Measurements from ENCODE around the gene MAGI1.

The MAGI1 gene

DNA sequence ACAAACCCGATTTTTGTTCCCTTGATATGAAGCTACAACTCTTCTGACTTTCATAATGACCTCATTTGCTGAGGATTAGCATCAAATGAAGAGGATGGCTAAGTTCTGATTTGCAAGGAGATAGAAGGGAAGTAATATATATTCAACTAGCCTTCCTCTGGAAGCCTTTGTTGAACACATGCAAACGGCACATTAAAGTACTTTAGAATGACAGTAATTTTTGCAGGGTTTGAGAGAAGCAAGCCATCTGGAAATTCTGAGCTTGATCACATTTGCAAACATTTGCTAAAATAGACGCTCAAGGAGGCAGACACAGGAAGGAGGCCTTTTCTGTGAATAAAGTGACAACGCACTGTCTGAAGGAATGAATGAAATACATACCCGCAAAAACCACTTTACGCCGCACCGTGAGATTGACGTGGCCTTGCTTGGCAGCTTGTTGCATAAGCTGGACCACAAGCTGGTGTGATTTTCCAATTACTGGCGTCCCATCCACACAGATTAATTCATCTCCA, 657.2 kb downstream of the MAGI1 start:
- DNase-seq: no peak

DNA sequence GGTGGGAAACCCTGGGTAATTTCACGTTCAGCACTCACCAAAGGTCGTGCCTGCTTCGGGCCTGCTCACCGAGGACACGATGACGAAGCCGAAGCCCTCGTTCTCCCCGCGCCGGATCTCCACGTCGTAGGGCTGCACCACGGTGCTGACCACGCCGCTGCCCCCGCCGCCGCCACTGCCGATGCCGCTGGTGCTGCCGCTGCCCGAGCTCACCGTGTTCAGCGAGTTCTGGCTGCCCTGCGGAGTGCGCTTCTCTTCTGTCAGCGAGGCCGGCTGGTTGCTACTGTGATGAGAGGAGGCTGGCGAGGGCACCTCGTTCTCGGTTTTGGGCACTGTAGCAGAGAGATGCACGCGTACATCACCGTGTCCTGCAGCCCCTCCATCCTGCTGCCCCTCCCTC, 659.5 kb downstream of the MAGI1 start:
- no peak for DNase-seq

DNA sequence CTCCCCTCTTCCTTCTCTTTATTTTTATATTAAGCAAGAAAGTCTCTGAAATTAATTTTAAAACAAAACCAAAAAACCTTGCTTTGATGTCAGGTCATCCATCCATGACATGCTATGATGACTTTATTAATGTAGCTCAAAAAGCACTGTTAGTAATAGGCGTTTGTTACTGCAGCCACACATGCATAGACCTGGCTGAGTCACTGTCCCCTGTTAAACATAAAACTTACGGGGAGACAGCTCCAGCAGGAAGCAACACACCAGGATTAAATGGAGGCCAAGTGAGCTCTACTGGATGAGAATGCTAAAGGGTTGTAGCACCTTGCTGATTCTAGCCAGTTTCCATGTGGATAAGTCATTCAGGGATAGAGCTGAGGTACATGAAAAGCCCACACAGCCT, 661.1 kb downstream of the MAGI1 start:
- no peak for DNase-seq

DNA sequence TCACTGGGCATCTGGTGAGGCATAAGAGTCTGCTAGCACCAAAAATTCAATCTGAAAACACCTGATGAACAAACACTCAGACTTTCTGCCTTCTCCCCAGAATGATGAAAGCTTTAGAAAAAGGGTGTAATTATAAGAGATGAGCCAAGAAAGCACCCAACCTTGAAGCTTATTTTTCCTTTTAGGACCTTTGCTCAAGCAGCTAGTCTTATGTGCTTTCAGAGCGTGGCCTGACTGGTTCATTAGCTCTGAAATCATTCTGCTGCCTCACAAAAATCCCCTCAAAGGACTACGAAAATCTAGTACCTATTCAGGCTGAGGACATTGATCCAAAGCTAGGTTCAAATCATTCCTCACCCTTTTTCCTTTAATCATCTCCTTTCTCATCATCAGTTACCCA, 662.3 kb downstream of the MAGI1 start:
- no peak for DNase-seq

DNA sequence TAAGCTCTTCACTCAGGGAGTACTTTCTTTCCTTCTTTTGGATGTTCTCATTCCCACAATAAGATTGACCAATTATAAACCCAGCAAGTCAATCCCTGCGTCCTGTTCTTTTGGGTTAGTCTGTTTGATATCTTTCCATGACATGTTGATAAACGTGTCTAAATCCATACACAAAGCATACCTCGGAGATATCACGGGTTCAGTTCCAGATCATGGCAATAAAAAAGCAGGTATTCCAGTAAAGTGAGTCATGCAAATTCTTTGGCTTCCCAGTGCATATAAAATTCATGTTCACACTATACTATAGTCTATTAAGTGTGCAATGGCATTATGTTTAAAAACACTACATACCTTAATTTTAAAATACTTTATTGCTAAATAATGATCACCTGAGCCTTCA, 667.7 kb downstream of the MAGI1 start:
- no peak for DNase-seq

DNA sequence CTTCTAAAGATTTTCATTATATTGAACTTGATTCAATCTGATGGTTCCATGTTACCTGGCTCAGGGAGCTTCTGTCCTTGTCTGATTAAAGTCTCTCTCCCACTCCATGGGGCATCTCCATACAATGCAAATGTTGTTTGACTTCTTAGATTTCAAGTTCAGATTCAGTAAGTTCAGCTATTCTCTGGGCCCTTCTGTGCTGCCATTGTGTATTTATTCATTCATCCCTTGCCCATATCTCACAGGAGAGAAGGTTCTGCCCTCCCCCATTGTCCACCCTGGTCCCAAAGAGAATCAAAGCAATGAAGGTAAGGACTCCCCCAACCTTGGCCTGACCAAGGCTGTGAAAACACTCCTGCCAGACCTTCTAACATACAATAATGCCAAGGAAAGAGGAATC, 669.9 kb downstream of the MAGI1 start:
- DNase-seq: no peak

DNA sequence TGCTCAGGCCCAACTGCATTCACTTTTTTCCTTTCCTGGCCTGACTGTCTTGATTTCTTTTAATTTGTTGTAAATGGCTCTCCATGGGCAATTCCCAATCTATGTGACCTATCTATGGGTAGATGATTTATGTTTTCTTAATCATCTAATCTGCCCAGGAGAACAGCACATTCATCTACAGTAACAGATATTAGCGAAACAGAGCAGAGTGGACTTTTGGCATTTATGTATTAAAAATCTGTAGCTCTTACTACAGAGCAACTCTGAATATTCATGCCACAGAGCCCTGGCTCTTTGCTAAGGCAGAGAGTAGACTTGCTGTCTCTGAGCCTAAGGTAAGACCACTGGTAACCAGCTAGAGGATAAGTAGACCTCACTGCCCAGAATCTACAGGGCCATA, 676.0 kb downstream of the MAGI1 start:
- DNase-seq: no peak

DNA sequence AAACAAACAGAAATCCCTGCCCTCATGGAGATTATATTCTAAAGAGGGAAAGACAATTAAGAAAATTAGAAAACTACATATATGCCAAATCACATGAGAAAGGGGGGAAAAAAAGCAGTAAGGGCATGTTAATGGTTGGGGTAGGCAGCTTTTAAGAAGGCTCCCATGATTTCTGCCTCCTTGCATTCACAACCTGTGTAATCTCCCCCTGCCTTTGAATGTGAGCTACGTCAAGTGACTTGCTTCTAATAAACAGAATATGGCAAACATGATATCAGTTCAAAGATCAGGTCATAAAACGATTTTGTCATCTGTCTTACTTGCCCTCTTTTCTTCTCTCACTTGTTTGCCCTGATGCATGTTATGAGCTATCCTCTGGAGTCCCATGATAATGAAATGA, 677.3 kb downstream of the MAGI1 start:
- DNase-seq: no peak

DNA sequence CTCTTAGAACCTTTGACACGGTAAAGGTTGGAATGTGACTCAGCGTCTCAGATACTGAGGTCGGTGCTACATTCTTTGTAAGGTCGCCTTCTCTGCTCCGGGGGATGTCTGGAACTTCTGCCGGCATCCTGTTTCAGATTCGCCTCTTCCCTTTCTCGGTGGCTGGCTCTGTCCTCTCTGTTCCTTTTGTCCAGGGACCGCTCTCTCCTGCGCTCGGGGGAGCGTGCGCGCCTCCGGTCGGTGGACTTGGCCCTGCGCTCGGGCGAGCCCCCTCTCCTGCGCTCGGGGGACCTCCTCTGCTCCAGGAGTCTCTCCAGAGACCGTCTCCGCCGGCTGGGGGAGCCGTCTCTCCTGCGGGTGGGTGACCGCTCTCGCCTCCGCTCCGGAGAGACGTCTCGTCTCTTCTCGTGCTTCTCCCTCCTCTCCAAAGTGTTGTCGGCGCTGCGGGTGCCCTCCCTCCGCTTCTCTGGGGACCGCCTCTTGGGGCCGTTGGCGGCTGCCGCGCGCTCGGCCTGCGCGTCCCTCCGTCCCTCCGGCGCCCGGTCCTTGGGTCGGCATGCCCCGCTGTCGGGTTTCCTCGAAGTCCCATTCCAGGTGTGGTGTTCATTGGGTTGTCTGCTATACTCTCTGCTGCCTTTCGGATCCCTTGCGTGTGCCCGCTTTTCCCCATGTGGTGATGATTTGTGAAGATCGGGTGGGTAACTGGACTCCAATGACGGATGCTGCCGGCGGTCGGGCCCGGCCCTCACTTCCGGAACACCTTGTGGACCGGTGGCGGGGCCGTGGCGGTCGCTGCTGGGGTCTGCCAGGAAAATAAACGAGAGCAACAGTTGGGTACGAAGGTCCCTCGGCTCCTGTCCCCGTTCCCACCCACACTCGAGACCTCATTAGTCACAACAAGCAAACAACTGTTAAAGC, 682.1 kb downstream of the MAGI1 start:
- no peak for DNase-seq

DNA sequence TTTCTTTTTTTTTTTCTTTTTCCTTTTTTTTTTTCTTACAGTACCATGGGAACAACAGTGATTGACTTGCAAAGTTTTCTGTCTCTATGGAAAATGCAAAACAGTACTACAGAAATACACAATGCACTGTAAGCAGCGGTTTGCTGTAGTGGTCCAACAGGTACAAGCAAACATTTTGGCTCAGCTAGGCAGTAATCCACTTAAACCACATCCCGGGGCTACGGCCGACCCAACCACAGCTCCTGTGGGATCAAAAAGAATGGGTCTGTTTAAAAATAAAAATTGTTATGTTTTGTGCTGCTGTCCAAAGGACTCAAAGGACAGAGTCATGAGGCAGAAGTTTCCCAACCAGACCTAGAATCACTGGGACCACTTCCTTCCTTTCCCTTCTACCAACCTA, 683.8 kb downstream of the MAGI1 start:
- no peak for DNase-seq

DNA sequence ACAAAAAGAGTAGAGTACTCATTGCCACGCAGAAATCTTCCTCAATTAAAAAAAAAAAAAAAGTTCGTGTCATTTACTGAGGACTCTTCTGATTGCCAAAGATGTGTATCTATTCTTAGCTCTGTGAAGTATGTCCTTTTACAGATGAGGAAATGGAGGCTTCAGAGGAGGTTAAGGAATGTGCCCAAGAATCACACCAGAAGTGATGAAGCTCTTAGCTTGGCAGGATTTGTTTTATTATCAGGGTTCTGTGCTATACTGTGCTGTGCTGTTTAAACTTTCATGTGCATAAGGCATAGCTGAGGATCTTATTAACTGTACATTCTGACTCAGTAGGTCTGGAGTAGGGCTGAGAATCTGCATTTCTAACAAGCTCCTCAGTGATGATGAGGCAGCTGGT, 685.8 kb downstream of the MAGI1 start:
- no peak for DNase-seq

DNA sequence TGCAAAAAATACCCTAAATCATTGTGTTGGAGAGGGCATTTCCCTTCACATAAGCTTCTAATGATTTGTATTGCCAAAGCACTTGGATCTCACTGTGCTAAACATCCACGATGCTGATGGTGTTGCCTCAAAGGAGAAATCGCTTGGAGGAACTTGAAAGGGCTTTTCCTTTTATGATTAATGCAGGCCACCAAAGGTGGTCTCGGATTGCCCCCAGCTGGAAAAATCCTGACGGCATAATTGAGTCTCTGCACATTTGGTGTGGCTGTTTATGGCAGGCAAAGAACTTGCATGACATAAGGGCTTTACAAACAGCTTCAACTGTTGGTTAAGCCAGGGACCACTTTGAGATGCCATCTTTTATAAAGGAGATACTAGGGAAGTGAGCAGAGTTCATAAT, 687.0 kb downstream of the MAGI1 start:
- DNase-seq: no peak

DNA sequence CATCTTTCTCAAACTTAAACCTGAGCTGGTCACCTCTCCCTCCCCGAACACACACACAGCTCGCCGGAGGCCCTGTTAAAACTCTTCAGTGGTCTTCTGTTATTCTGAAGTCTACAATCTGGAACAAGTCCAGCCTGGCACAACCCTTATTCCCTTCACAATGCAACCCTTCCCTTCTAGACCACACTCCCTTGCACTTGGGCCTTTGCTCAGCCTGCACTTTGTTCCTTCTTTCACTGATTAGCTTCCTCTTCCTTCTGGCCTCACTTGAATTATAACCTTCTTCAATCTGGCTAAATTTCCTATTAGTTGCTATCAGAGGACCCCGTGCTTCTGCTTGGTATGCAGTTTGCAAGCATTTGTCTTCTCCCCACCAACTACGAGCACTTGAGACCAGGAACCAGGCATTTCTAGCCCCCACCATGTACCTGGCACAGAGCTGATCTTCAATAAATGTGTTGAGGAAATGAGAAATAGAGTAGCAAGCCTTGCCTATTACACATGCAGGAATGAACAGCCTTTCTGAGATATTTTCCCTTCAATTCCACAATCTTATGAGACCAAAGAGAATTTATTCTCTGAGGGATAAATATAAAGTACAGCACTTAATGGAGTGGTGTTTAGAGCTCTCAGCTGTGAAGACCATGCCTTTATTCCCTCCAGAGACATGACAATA, 687.8 kb downstream of the MAGI1 start:
- DNase-seq: no peak

DNA sequence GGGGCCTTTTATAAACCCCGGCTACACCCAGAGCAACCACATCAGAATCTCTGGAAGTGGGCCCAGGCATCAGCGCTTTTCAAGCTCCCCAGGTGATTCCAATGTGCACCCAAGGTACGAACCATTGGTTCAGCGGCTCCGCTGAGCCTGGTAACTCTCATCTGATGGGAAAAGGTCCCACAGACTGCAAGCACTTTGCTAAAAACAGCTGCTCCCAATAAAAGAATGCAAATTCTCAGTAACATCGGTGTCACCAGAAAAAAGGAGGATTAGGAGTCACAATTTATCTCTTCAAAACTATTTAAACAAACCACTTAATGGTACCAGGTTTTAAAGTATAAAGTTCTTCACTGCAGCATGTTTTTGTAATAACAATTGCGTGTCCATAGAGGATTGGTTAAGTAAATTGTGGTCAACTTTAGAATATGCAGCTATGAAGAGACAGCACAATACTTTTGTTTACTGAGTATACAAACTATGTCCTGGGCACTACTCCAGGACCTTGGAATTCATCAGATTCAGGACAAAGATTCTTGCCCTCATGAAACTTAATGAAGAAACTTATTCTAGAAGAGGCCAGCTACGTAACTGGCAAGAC, 690.2 kb downstream of the MAGI1 start:
- no peak for DNase-seq

DNA sequence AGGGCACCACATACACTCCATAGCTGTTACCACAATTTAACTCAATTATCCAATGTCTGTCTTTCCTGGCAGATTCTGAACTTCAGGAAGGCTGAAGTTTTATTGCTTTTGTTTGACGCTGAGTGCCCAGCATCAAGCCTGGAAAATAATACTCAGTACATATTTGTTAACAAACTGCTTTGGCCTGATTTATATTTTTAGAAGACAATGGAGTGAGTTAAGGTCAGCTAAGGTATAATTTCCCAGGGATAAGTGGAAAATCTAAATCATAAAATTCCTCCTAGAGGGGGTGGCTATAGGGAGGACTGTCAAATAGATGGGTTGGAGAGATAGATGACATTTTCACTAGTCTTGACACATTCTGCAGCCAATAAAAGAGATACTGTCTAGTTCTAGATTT, 691.6 kb downstream of the MAGI1 start:
- no peak for DNase-seq

DNA sequence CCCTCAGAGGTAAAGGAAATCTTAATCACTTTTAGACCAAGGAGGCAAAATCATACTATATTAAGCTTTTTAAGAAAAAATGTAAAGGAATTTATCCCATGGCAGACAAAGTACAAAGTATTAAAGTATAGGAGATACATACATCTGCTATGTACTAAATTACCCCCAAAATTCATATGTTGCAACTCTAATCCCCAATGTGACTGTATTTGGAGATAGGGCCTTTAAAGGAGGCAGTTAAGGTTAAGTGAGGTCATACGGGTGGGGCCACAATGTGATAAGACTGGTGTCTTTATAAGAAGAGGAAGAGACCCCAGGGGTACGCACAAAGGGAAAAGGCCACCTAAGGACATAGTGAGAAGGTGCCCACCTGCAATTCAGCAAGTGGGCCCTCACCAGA, 693.9 kb downstream of the MAGI1 start:
- DNase-seq: no peak

DNA sequence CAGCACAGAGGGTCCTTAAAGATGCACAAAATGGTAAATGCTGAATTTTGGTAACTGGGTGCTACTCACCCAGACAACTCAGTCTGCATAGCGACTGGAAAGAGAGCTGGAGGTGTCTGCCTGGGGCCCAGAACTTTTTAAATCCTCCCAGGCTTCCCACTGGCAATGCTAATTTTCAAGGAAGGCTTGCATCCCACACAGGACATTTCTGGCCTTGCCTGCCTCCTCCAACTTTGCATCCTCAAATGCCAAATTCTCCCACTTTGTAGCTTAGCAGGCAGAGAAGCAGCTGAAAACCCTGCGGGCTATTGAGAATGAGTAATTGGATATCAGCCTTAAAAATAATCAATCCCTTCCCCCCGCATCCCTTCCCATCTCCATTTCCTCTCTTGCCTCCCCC, 694.3 kb downstream of the MAGI1 start:
- DNase-seq: no peak

DNA sequence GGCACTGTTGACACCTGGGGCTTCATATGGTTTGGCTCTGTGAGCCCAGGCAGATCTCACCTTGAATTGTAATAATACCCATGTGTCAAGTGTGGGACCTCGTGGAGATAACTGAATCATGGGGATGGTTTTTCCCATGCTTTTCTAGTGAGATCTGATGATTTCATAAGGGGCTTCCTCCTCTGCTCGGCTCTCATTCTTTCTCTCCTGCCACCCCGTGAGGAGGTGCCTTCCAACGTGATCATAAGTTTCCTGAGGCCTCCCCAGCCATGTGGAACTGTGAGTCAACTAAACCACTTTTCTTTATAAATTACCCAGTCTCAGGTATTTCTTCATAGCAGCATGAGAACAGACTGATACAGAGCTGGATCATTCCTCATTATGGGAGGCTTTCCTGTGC, 695.0 kb downstream of the MAGI1 start:
- DNase-seq: no peak

DNA sequence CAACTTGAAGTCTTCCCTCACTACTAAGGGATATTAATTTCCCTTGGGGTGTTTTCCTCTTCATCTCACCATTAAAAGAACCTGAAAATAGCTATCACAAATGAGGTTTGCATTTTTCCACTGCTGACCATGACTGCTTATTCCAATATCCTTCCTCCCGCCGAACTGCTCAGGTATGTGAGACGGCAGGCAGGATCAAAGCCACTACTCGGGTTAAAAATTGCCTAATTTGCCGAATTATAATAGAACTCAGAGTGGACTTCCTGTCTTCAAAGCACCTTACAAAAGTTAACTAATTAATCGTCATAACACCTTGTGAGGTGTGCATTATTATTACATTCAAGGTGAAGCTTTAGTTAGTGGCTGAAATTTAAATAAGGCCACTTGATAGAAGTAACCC, 695.7 kb downstream of the MAGI1 start:
- DNase-seq: no peak

DNA sequence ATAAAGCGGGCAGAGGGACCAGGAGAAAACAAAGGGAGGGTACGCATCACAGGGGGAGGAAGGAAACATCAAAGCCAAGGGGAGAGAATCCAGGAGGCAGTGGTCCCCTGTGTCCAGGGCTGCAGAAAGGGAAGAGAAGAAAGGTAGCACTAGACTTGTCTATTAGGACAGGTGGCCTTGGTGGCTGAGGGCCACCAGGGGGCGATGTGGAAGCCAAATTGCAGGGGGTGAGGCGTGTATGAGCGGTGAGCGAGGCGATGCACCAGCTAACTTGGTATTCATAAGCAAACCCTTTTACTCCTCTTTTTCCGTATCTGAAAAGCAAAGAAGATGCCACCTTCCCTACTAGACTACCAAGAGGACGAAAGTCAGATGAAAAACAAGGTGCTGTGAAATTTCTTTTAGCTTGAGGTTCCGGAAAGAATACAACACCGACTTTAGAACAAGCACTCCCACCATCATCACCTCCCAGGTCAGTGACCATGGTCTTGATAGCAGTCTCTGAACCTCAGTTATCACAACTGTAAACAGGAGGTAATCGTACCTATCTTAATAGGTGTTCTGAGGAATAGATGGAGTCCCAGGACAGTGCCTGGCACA, 696.5 kb downstream of the MAGI1 start:
- DNase-seq: no peak

DNA sequence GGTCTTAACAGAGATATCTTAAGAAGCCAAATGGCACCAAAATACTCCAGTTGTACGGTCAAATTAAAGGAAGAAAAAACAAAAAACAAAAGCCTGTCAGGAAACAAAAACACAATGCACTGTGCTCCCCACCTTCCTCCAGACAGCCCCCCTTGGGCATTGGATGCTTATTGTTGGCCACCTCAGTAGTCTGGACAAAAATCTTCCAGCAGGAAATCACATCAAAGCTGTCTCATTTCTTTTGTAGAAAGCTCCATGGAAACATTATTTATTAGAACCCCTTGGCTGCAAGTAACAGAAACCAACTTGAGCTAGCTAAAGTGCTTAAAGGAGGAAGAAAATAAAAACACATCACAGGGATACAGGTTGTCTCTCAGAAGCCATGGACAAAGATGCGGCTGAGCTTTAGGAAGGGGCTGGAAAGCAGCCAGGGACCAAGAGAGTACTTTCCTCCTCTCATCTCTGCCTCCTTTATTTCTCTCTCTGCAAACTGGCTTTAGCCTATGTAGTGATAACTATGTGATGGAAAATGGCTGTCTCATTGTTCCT, 699.5 kb downstream of the MAGI1 start:
- DNase-seq: no peak

DNA sequence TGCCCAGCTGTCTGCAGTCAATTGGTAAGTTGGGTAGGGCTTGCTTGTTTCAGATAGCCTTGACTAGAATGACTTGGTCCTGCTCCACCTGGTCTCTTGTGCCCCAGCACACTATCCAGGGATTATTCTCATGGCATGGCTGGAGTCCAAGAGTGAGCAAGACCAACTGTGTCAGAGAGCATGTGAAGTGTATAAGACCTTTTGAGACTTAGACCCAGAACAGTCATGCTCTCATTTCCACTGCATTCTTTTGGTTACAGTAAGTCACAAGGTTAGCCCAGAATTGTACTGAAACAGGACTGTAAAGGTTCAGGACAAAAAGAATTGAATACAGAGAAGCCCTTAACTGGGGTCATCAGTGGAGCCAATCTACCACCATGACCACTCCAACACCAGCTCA, 700.1 kb downstream of the MAGI1 start:
- DNase-seq: no peak

DNA sequence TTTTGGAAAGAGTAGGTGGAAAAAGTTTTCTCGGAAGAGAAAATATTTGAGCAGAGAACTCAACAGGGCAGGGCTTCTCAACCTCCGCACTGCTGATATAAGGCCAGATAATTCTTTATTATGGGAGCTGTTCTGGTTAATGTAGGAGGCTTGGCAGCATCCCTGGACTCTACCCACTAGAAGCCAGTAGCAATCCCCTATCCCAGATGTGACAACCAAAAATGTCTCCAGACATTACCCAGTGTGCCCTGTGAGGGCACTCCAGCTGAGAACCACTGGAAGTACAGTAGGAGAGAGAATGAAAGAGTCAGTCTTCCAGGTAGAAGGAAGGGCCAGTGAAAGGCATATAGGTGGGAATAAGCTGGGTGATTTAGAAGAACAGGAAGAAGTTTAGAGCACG, 703.1 kb downstream of the MAGI1 start:
- no peak for DNase-seq
